Measurements from ENCODE around the gene ARRB1.

DNA sequence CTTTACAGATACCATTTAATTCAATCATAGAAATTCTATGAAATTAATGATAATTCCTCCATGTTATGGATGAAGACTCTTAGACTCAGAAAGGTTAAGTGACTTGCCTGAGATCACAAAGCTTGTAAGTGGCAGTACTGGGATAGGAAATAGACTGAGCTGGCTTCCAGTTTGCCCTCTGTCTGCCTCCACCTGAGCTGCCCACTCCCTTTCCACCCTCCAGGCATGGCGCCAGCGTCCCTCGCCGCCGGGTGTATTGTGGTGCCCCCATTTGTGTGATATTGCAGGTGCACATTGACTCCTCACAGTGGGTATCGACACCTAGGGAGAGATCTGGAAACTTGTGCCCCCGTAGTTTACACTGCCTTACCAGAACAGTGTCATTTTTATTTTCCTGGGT, 38.5 kb upstream of the ARRB1 start:
- TF ChIP-seq GATA3 (IDR thresholded peaks at IDR 0.05; ENCODE audit: low read depth, low read length) (no peak), GATA2 (IDR thresholded peaks at IDR 0.05; ENCODE audit: low read depth, low read length) (no peak)

Measured in SH-SY5Y (cell line).